ENCODE measurements around the gene L3MBTL1. TPM values are rescaled to one million over a fixed set of nuclear protein-coding genes. Genes with fewer than 3 reads are reported as not detected.

The L3MBTL1 gene
- total RNA-seq, 2 experiments from 2014 or later = 6.5 to 8.0 TPM

- no peaks in the 10 kb centered on the region for H3K4me1 Mint-ChIP-seq
- POLR2A ChIA-PET = no interaction called here
- no peaks in the 10 kb centered on the region for H3K36me3 Mint-ChIP-seq (ENCODE audit: low read depth)
- CTCF ChIA-PET = interaction anchor here (0.6 to 1.1 kb wide), 3 partner anchors 45 to 544 kb away, joined by 3 to 4 read pairs (median 3); no protein-coding TSS in a partner anchor
- intact Hi-C loops (cut with DNase I, micrococcal nuclease) = loop anchor here in 1 of 2 experiments (2.0 to 5.0 kb wide), 2 partner anchors 155 to 544 kb away; no protein-coding TSS in a partner anchor
- no peaks in the 10 kb centered on the region for H3K27me3 Mint-ChIP-seq
- H3K4me3 Mint-ChIP-seq = no peak overlapping the region
- no peak for DNase-seq
- ATAC-seq = no peak
- no peak overlapping the region for H3K27ac Mint-ChIP-seq
- H3K9me3 Mint-ChIP-seq (ENCODE audit: low read depth) = no peaks in the 10 kb centered on the region
Observed at GRCh38 chr20:43536817-43537440, 29.4 kb downstream of the L3MBTL1 start.

- Mint-ChIP-seq H3K4me1 (no peaks in the 10 kb centered on the region), H3K27me3 (no peaks in the 10 kb centered on the region), H3K27ac (no peak overlapping the region), H3K36me3 (ENCODE audit: low read depth) (no peaks in the 10 kb centered on the region), H3K9me3 (ENCODE audit: low read depth) (no peaks in the 10 kb centered on the region), H3K4me3 (no peak overlapping the region)
- intact Hi-C loops (cut with DNase I, micrococcal nuclease) = loop anchor here (1.0 to 5.0 kb wide), 4 partner anchors 154 to 543 kb away; no protein-coding TSS in a partner anchor
- DNase-seq (peak; percentile 70), ATAC-seq (peak; percentile 47)
- CTCF ChIA-PET = interaction anchor here (0.5 to 2.5 kb wide), 19 partner anchors 8 to 558 kb away, joined by 3 to 13 read pairs (median 4); partner anchors contain the start of gene IFT52
- POLR2A ChIA-PET = no interaction called here
Observed at GRCh38 chr20:43537921-43538877, 30.7 kb downstream of the L3MBTL1 start.

- intact Hi-C loops (cut with DNase I, micrococcal nuclease) = loop anchor here (1.0 to 5.0 kb wide), 3 partner anchors 153 to 542 kb away; no protein-coding TSS in a partner anchor
- no peaks in the 10 kb centered on the region for H3K9me3 Mint-ChIP-seq (ENCODE audit: low read depth)
- no peak overlapping the region for H3K4me3 Mint-ChIP-seq
- ATAC-seq (no peak), DNase-seq (no peak)
- H3K27me3 Mint-ChIP-seq = no peaks in the 10 kb centered on the region
- no peaks in the 10 kb centered on the region for H3K36me3 Mint-ChIP-seq (ENCODE audit: low read depth)
- no peaks in the 10 kb centered on the region for H3K4me1 Mint-ChIP-seq
- ChIA-PET CTCF (interaction anchor here (0.5 to 2.5 kb wide), 15 partner anchors 7 to 551 kb away, joined by 3 to 13 read pairs (median 3); partner anchors contain the start of gene IFT52), POLR2A (no interaction called here)
- no peak overlapping the region for H3K27ac Mint-ChIP-seq
Observed at GRCh38 chr20:43538878-43539700, 31.6 kb downstream of the L3MBTL1 start.

GRCh38 chr20:43539975-43540672 lies 32.6 kb downstream of the L3MBTL1 start:
- intact Hi-C loops (cut with DNase I, micrococcal nuclease) = loop anchor here in 1 of 2 experiments (5.0 kb wide), 1 partner anchor 152 kb away; no protein-coding TSS in a partner anchor
- ChIA-PET CTCF (interaction anchor here (0.7 to 2.5 kb wide), 2 partner anchors 153 to 248 kb away, joined by 3 to 13 read pairs; no protein-coding TSS in a partner anchor), POLR2A (no interaction called here)
- Mint-ChIP-seq H3K4me1 (no peaks in the 10 kb centered on the region), H3K4me3 (no peak overlapping the region), H3K27me3 (no peaks in the 10 kb centered on the region), H3K9me3 (ENCODE audit: low read depth) (no peaks in the 10 kb centered on the region), H3K27ac (no peak overlapping the region), H3K36me3 (ENCODE audit: low read depth) (no peaks in the 10 kb centered on the region)
- no peak for ATAC-seq
- no peak for DNase-seq

- Mint-ChIP-seq H3K9me3 (ENCODE audit: low read depth) (no peaks in the 10 kb centered on the region), H3K27me3 (no peaks in the 10 kb centered on the region), H3K4me1 (no peaks in the 10 kb centered on the region), H3K4me3 (no peak overlapping the region), H3K36me3 (ENCODE audit: low read depth) (no peaks in the 10 kb centered on the region), H3K27ac (no peak overlapping the region)
- intact Hi-C loops (cut with DNase I, micrococcal nuclease) = no loop called here
- CTCF ChIA-PET = no interaction called here
- DNase-seq = no peak
- no peak for ATAC-seq
- POLR2A ChIA-PET = no interaction called here
Observed at GRCh38 chr20:43540673-43541060, 33.2 kb downstream of the L3MBTL1 start.

- CTCF ChIA-PET = no interaction called here
Observed at GRCh38 chr20:43541214-43541613, 33.7 kb downstream of the L3MBTL1 start.

GRCh38 chr20:43542161-43542560 lies 34.7 kb downstream of the L3MBTL1 start:
- no peaks in the 10 kb centered on the region for H3K4me1 Mint-ChIP-seq
- intact Hi-C loops (cut with DNase I, micrococcal nuclease) = no loop called here
- H3K4me3 Mint-ChIP-seq = no peak overlapping the region
- ChIA-PET POLR2A (no interaction called here), CTCF (no interaction called here)
- H3K9me3 Mint-ChIP-seq (ENCODE audit: low read depth) = no peaks in the 10 kb centered on the region
- DNase-seq (no peak), ATAC-seq (no peak)
- no peak overlapping the region for H3K27ac Mint-ChIP-seq
- H3K27me3 Mint-ChIP-seq = no peaks in the 10 kb centered on the region
- no peaks in the 10 kb centered on the region for H3K36me3 Mint-ChIP-seq (ENCODE audit: low read depth)

More at GRCh38 chr20:43541214-43541613, 33.7 kb downstream of the L3MBTL1 start:
- ATAC-seq (peak; percentile 26), DNase-seq (no peak)
- POLR2A ChIA-PET = no interaction called here
- no peaks in the 10 kb centered on the region for H3K36me3 Mint-ChIP-seq (ENCODE audit: low read depth)
- H3K4me1 Mint-ChIP-seq = no peaks in the 10 kb centered on the region
- no peak overlapping the region for H3K27ac Mint-ChIP-seq
- H3K27me3 Mint-ChIP-seq = no peaks in the 10 kb centered on the region
- no peak overlapping the region for H3K4me3 Mint-ChIP-seq
- intact Hi-C loops (cut with DNase I, micrococcal nuclease) = no loop called here
- no peaks in the 10 kb centered on the region for H3K9me3 Mint-ChIP-seq (ENCODE audit: low read depth)

- ChIA-PET POLR2A (no interaction called here), CTCF (interaction anchor here (0.6 kb wide), 1 partner anchor 119 kb away, joined by 4 read pairs; no protein-coding TSS in a partner anchor)
- Mint-ChIP-seq H3K27me3 (no peaks in the 10 kb centered on the region), H3K4me3 (no peak overlapping the region), H3K27ac (no peak overlapping the region), H3K36me3 (ENCODE audit: low read depth) (peaks cover 3% of the 10 kb centered on the region), H3K4me1 (no peaks in the 10 kb centered on the region), H3K9me3 (ENCODE audit: low read depth) (no peaks in the 10 kb centered on the region)
- ATAC-seq (no peak), DNase-seq (no peak)
- intact Hi-C loops (cut with DNase I, micrococcal nuclease) = no loop called here
Observed at GRCh38 chr20:43542674-43543073, 35.2 kb downstream of the L3MBTL1 start.

GRCh38 chr20:43543138-43543537 lies 35.6 kb downstream of the L3MBTL1 start:
- ChIA-PET POLR2A (no interaction called here), CTCF (interaction anchor here (0.6 kb wide), 1 partner anchor 118 kb away, joined by 4 read pairs; no protein-coding TSS in a partner anchor)
- H3K9me3 Mint-ChIP-seq (ENCODE audit: low read depth) = no peaks in the 10 kb centered on the region
- H3K36me3 Mint-ChIP-seq (ENCODE audit: low read depth) = peaks cover 3% of the 10 kb centered on the region
- DNase-seq (no peak), ATAC-seq (no peak)
- H3K4me1 Mint-ChIP-seq = no peaks in the 10 kb centered on the region
- H3K27ac Mint-ChIP-seq = no peak overlapping the region
- intact Hi-C loops (cut with DNase I, micrococcal nuclease) = no loop called here
- H3K4me3 Mint-ChIP-seq = no peak overlapping the region
- H3K27me3 Mint-ChIP-seq = no peaks in the 10 kb centered on the region

- no peak overlapping the region for H3K27ac Mint-ChIP-seq
- no peak for DNase-seq
- no peak for ATAC-seq
- H3K36me3 Mint-ChIP-seq (ENCODE audit: low read depth) = peaks cover 3% of the 10 kb centered on the region
- no peaks in the 10 kb centered on the region for H3K9me3 Mint-ChIP-seq (ENCODE audit: low read depth)
- no peaks in the 10 kb centered on the region for H3K27me3 Mint-ChIP-seq
- H3K4me1 Mint-ChIP-seq = no peaks in the 10 kb centered on the region
- ChIA-PET POLR2A (no interaction called here), CTCF (no interaction called here)
- no peak overlapping the region for H3K4me3 Mint-ChIP-seq
- intact Hi-C loops (cut with DNase I, micrococcal nuclease) = no loop called here
Observed at GRCh38 chr20:43544501-43544900, 37.0 kb downstream of the L3MBTL1 start.
